ENCODE measurements around the gene TSPEAR.

- TF ChIP-seq CTCF (IDR thresholded peaks at IDR 0.05) (no peak), POLR2A (IDR thresholded peaks at IDR 0.05) (no peak)
Observed at GRCh38 chr21:44740742-44741141, 29.4 kb upstream of the TSPEAR start.
